GM21576 (cell line): ENCODE results near the gene SOHLH1.

ENCODE experiments used
- ATAC-seq: cut with Tn5 transposase; IDR thresholded peaks from one replicate; pipeline ENCODE4 v1.9.1; 2021; ENCODE audit warnings: mild to moderate bottlenecking, moderate library complexity; ENCODE audit not compliant: unreplicated experiment

The SOHLH1 gene

GRCh38 chr9:135662758-135663450 lies 36.4 kb downstream of the SOHLH1 start, which contains the start of gene LCN9:
Gene LCN9, plus strand, starts transcription at chr9:135663309. Its CDS starts 13 bp downstream, at chr9:135663322.
- ATAC-seq: no peak

GRCh38 chr9:135661816-135662560 lies 37.3 kb downstream of the SOHLH1 start:
- ATAC-seq: no peak

- ATAC-seq: no peak
These were observed 38.9 kb downstream of the SOHLH1 start for GRCh38 chr9:135660407-135660806.

- ATAC-seq: no peak
These were observed 40.0 kb downstream of the SOHLH1 start for GRCh38 chr9:135659252-135659651.

GRCh38 chr9:135657416-135657815 lies 41.9 kb downstream of the SOHLH1 start:
- ATAC-seq: no peak

- no peak for ATAC-seq
These were observed 44.0 kb downstream of the SOHLH1 start for GRCh38 chr9:135655317-135655716.

- no peak for ATAC-seq
These were observed 48.9 kb downstream of the SOHLH1 start for GRCh38 chr9:135650408-135650807.

GRCh38 chr9:135649508-135649907 lies 49.8 kb downstream of the SOHLH1 start:
- no peak for ATAC-seq

- no peak for ATAC-seq
These were observed 50.5 kb downstream of the SOHLH1 start for GRCh38 chr9:135648494-135649410.

- no peak for ATAC-seq
These were observed 51.4 kb downstream of the SOHLH1 start for GRCh38 chr9:135647884-135648283.

- ATAC-seq: no peak
These were observed 54.6 kb downstream of the SOHLH1 start for GRCh38 chr9:135644631-135645218.
